ENCODE results near the gene KIF13A. TPM values are rescaled to one million over a fixed set of nuclear protein-coding genes. Genes with fewer than 3 reads are reported as not detected.
A peak's percentile ranks its signal among the peaks of the same experiment; 100 is the strongest.

KIF13A gene
- total and polyA plus RNA-seq, 2 donors (not counting 3 experiments of a cell fraction or from before 2014, with no cell fraction given), result 24.9 to 65.8 TPM

- DNase-seq (ENCODE audit: low read depth, low spot score) (peak; percentile 36), FAIRE-seq (peak; percentile 72)
- H3K4me3 ChIP-seq (replicated peaks in 1 of 3; ENCODE audit: insufficient read depth in 1 of 3, low read depth in 1 of 3, low read length in 3 of 3), result peak overlapping the region in 1 of 3 experiments; percentile 1
- no peaks in the 10 kb centered on the region for H4K20me1 ChIP-seq (replicated peaks; ENCODE audit: control insufficient read depth, extremely low read depth, insufficient read depth, low read length)
- H2AFZ ChIP-seq (ENCODE audit: low read depth, low read length), result no peak overlapping the region
- intact Hi-C loops (cut with micrococcal nuclease) (loop anchor here (2.0 kb wide), 1 partner anchor 14 kb away; the partner anchor contains the start of gene KIF13A), dilution Hi-C loops (cut with MboI; ENCODE audit: extremely low pct_ligation_motif_present, low sequenced_read_pairs) (no loop called here)
- H3K9me1 ChIP-seq (replicated peaks; ENCODE audit: control insufficient read depth, extremely low read depth, insufficient read depth, low read length), result no peaks in the 10 kb centered on the region
- no peaks in the 10 kb centered on the region for H3K27me3 ChIP-seq (ENCODE audit: control insufficient read depth in 2 of 2, insufficient read depth in 2 of 2, low read length in 2 of 2)
- TF ChIP-seq CTCF (IDR thresholded peaks at IDR 0.05; ENCODE audit: extremely low read depth in 1 of 2, insufficient read depth in 1 of 2, low read depth in 1 of 2, low read length in 2 of 2), result no peak
- no peak for TF ChIP-seq POLR2A (IDR thresholded peaks at IDR 0.05; ENCODE audit: low read depth, low read length)
- no peak for TF ChIP-seq EZH2 (IDR thresholded peaks at IDR 0.05; ENCODE audit: borderline replicate concordance, low read depth, low read length, severe bottlenecking)
- no peak for TF ChIP-seq MAX (IDR thresholded peaks at IDR 0.05; ENCODE audit: insufficient read depth, insufficient read length)
- TF ChIP-seq POLR2AphosphoS5 (IDR thresholded peaks at IDR 0.05; ENCODE audit: insufficient read depth, low read depth, low read length), result no peak
- no peak for TF ChIP-seq JUN (IDR thresholded peaks at IDR 0.05; ENCODE audit: borderline replicate concordance, insufficient read depth, insufficient read length, low read depth)
- no peak for TF ChIP-seq MYC (IDR thresholded peaks at IDR 0.05; ENCODE audit: low read depth, low read length)
- no peak for TF ChIP-seq FOS (IDR thresholded peaks at IDR 0.05; ENCODE audit: borderline replicate concordance, insufficient read depth, low read length)
- TF ChIP-seq GATA2 (IDR thresholded peaks at IDR 0.05; ENCODE audit: insufficient read depth, insufficient read length, low read depth, low read length), result no peak
- no peak overlapping the region for H3K9ac ChIP-seq (replicated peaks; ENCODE audit: extremely low read depth, insufficient read depth, low read length)
- peak overlapping the region; percentile 71 for H3K4me2 ChIP-seq (ENCODE audit: insufficient read depth, low read length)
- no peaks in the 10 kb centered on the region for H3K9me3 ChIP-seq (replicated peaks; ENCODE audit: control insufficient read depth, insufficient read depth, low read length)
- peak overlapping the region; percentile 26 for H3K27ac ChIP-seq (ENCODE audit: insufficient read depth, low read depth, low read length)
- ChIA-PET POLR2A (interaction anchor here (0.7 kb wide), 2 partner anchors 9 to 33 kb away, joined by 3 to 7 read pairs; no protein-coding TSS in a partner anchor), CTCF (interaction anchor here (0.9 to 1.9 kb wide), 6 partner anchors 10 to 43 kb away, joined by 3 to 9 read pairs (median 3); partner anchors contain the start of gene KIF13A)
- peaks cover 55% of the 10 kb centered on the region for H3K79me2 ChIP-seq (ENCODE audit: control insufficient read depth, insufficient read depth, low read length)
- H3K4me1 ChIP-seq (ENCODE audit: control insufficient read depth, extremely low read depth, insufficient read depth, low read length), result peaks cover 33% of the 10 kb centered on the region
- H3K36me3 ChIP-seq (ENCODE audit: control insufficient read depth in 2 of 2, extremely low read depth in 1 of 2, insufficient read depth in 2 of 2, low read length in 2 of 2), result no peaks in the 10 kb centered on the region
- BruUV-seq (replicated peaks), result no TSS peak
Measured at GRCh38 chr6:17972074-17972952, 15.1 kb downstream of the KIF13A start.

Measured in endothelial cell of umbilical vein (primary cell).